ENCODE results near the gene TOMM20.
A peak's percentile ranks its signal among the peaks of the same experiment; 100 is the strongest.
"Not testable (repeated sequence)": the region's sequence is repeated elsewhere in the genome, so short reads cannot be mapped to it uniquely, and the experiment has no call there.

The TOMM20 gene

GRCh38 chr1:235075777-235076308 is 52.8 kb downstream of the TOMM20 start:
- no peaks in the 10 kb centered on the region for H3K9me3 Mint-ChIP-seq
- H3K36me3 Mint-ChIP-seq (ENCODE audit: low read depth): no peaks in the 10 kb centered on the region
- H3K27me3 Mint-ChIP-seq (ENCODE audit: low read depth, poor library complexity): peaks cover 3% of the 10 kb centered on the region
- no peak overlapping the region for H3K4me3 Mint-ChIP-seq
- peak overlapping the region; percentile 83 for H3K27ac Mint-ChIP-seq
- no peak for TF ChIP-seq CTCF (IDR thresholded peaks at IDR 0.05)
- DNase-seq: no peak
- peaks cover 32% of the 10 kb centered on the region for H3K4me1 Mint-ChIP-seq

- Mint-ChIP-seq H3K9me3 (no peaks in the 10 kb centered on the region), H3K4me1 (peaks cover 34% of the 10 kb centered on the region), H3K27ac (peak overlapping the region; percentile 83), H3K36me3 (ENCODE audit: low read depth) (no peaks in the 10 kb centered on the region), H3K27me3 (ENCODE audit: low read depth, poor library complexity) (peaks cover 1% of the 10 kb centered on the region), H3K4me3 (no peak overlapping the region)
- no peak for TF ChIP-seq CTCF (IDR thresholded peaks at IDR 0.05)
- DNase-seq: no peak
Measured at GRCh38 chr1:235075048-235075776, 53.4 kb downstream of the TOMM20 start.

GRCh38 chr1:235074523-235075047 is 54.1 kb downstream of the TOMM20 start:
- no peaks in the 10 kb centered on the region for H3K27me3 Mint-ChIP-seq (ENCODE audit: low read depth, poor library complexity)
- H3K36me3 Mint-ChIP-seq (ENCODE audit: low read depth): no peaks in the 10 kb centered on the region
- DNase-seq: no peak
- no peak for TF ChIP-seq CTCF (IDR thresholded peaks at IDR 0.05)
- no peak overlapping the region for H3K27ac Mint-ChIP-seq
- H3K4me1 Mint-ChIP-seq: peaks cover 39% of the 10 kb centered on the region
- no peak overlapping the region for H3K4me3 Mint-ChIP-seq
- H3K9me3 Mint-ChIP-seq: no peaks in the 10 kb centered on the region

- Mint-ChIP-seq H3K36me3 (ENCODE audit: low read depth) (no peaks in the 10 kb centered on the region), H3K27me3 (ENCODE audit: low read depth, poor library complexity) (no peaks in the 10 kb centered on the region), H3K4me3 (no peak overlapping the region), H3K4me1 (peaks cover 45% of the 10 kb centered on the region), H3K9me3 (no peaks in the 10 kb centered on the region), H3K27ac (no peak overlapping the region)
- no peak for TF ChIP-seq CTCF (IDR thresholded peaks at IDR 0.05)
- DNase-seq: no peak
Measured at GRCh38 chr1:235073968-235074522, 54.6 kb downstream of the TOMM20 start.

- Mint-ChIP-seq H3K27me3 (ENCODE audit: low read depth, poor library complexity) (no peaks in the 10 kb centered on the region), H3K4me3 (no peak overlapping the region), H3K36me3 (ENCODE audit: low read depth) (no peaks in the 10 kb centered on the region), H3K4me1 (peaks cover 50% of the 10 kb centered on the region), H3K27ac (no peak overlapping the region), H3K9me3 (no peaks in the 10 kb centered on the region)
- DNase-seq: no peak
- no peak for TF ChIP-seq CTCF (IDR thresholded peaks at IDR 0.05)
Measured at GRCh38 chr1:235073331-235073967, 55.2 kb downstream of the TOMM20 start.

GRCh38 chr1:235072577-235072976 is 56.1 kb downstream of the TOMM20 start:
- not testable (repeated sequence) for H3K27me3 Mint-ChIP-seq (ENCODE audit: low read depth, poor library complexity); H3K36me3 Mint-ChIP-seq (ENCODE audit: low read depth); DNase-seq; H3K27ac Mint-ChIP-seq; H3K4me3 Mint-ChIP-seq; H3K9me3 Mint-ChIP-seq
- H3K4me1 Mint-ChIP-seq: peaks cover 59% of the 10 kb centered on the region
